Fibroblast of the aortic adventitia (primary cell): ENCODE measurements around the gene ZBTB47. TPM values are rescaled to one million over a fixed set of nuclear protein-coding genes. Genes with fewer than 3 reads are reported as not detected.

ENCODE experiments used
- DNase-seq: peaks from one replicate; pipeline ENCODE4 v3.0.0-alpha.2; 2010; ENCODE audit warnings: low read depth
- H3K4me3 ChIP-seq: 2 replicates; pipeline ENCODE4 v1.5.1; 2011; ENCODE audit warnings: low read depth, mild to moderate bottlenecking, control low read depth, low read length, moderate library complexity
- CTCF ChIP-seq: IDR thresholded peaks from 2 replicates; pipeline ENCODE4 v1.5.1; 2011; ENCODE audit warnings: mild to moderate bottlenecking, low read length, control low read depth, inconsistent platforms; ENCODE audit not compliant: insufficient read depth
- total RNA-seq: library from RNA; depleted of rRNA; stranded (reverse); fragments of >200 nt; gene quantifications from 2 replicates; pipeline ENCODE4 v1.2.3, GENCODE V29; 2012; ENCODE audit warnings: low replicate concordance

The ZBTB47 gene
- total RNA-seq, 1 donor, result 41.8 TPM

- H3K4me3 ChIP-seq, result no peak overlapping the region
- TF ChIP-seq CTCF, result no peak
- no peak for DNase-seq
Observed at GRCh38 chr3:42697289-42698051, 44.0 kb downstream of the ZBTB47 start.

GRCh38 chr3:42698216-42698910 lies 44.9 kb downstream of the ZBTB47 start:
- TF ChIP-seq CTCF, result no peak

GRCh38 chr3:42698911-42699230 lies 45.4 kb downstream of the ZBTB47 start:
- DNase-seq, result no peak
- no peak for TF ChIP-seq CTCF
- H3K4me3 ChIP-seq, result no peak overlapping the region

More at GRCh38 chr3:42698216-42698910, 44.9 kb downstream of the ZBTB47 start:
- no peak overlapping the region for H3K4me3 ChIP-seq
- DNase-seq, result no peak

- no peak for TF ChIP-seq CTCF
- no peak for DNase-seq
- H3K4me3 ChIP-seq, result no peak overlapping the region
Observed at GRCh38 chr3:42699511-42699971, 46.0 kb downstream of the ZBTB47 start.

- H3K4me3 ChIP-seq, result no peak overlapping the region
- no peak for DNase-seq
- no peak for TF ChIP-seq CTCF
Observed at GRCh38 chr3:42700366-42701288, 47.1 kb downstream of the ZBTB47 start.

- no peak for TF ChIP-seq CTCF
- DNase-seq, result peak; percentile 14
- H3K4me3 ChIP-seq, result no peak overlapping the region
Observed at GRCh38 chr3:42701371-42702065, 48.0 kb downstream of the ZBTB47 start.
